ENCODE results near the gene SORBS2.

The SORBS2 gene

GRCh38 chr4:185719500-185719858 is 92.5 kb downstream of the SORBS2 start:
- no peak overlapping the region for H3K4me3 ChIP-seq (ENCODE audit: low read length, poor library complexity, severe bottlenecking)
- peaks cover 2% of the 10 kb centered on the region for H3K4me1 ChIP-seq (ENCODE audit: insufficient read depth, low read length, poor library complexity, severe bottlenecking)
- H4K20me1 ChIP-seq (ENCODE audit: insufficient read depth, low read length, poor library complexity, severe bottlenecking) = no peaks in the 10 kb centered on the region
- no peaks in the 10 kb centered on the region for H3K9me2 ChIP-seq (replicated peaks; ENCODE audit: low read depth, low read length)
- no peak overlapping the region for H2AFZ ChIP-seq (ENCODE audit: low read length)
- TF ChIP-seq CTCF (conservative IDR thresholded peaks at IDR 0.05; ENCODE audit: low read length) (no peak), EZH2phosphoT487 (IDR thresholded peaks at IDR 0.05; ENCODE audit: borderline replicate concordance) (no peak)
- H3K36me3 ChIP-seq (ENCODE audit: insufficient read depth, low read length) = no peaks in the 10 kb centered on the region
- H3K9me3 ChIP-seq (ENCODE audit: insufficient read depth, low read depth, low read length) = no peaks in the 10 kb centered on the region
- no peaks in the 10 kb centered on the region for H3K27me3 ChIP-seq (ENCODE audit: insufficient read depth, low read length, poor library complexity, severe bottlenecking)
- H3K9ac ChIP-seq (ENCODE audit: low read depth, low read length, poor library complexity, severe bottlenecking) = no peak overlapping the region
- H3K4me2 ChIP-seq (ENCODE audit: low read depth, low read length, poor library complexity, severe bottlenecking) = no peak overlapping the region
- no peaks in the 10 kb centered on the region for H3F3A ChIP-seq (ENCODE audit: low read depth)
- H3K79me2 ChIP-seq (ENCODE audit: insufficient read depth, low read length) = no peaks in the 10 kb centered on the region

- H3K9ac ChIP-seq (ENCODE audit: low read depth, low read length, poor library complexity, severe bottlenecking) = no peak overlapping the region
- no peaks in the 10 kb centered on the region for H3K27me3 ChIP-seq (ENCODE audit: insufficient read depth, low read length, poor library complexity, severe bottlenecking)
- no peak for TF ChIP-seq CTCF (conservative IDR thresholded peaks at IDR 0.05; ENCODE audit: low read length)
- no peak for TF ChIP-seq EZH2phosphoT487 (IDR thresholded peaks at IDR 0.05; ENCODE audit: borderline replicate concordance)
- H3K4me3 ChIP-seq (ENCODE audit: low read length, poor library complexity, severe bottlenecking) = no peak overlapping the region
- H2AFZ ChIP-seq (ENCODE audit: low read length) = no peak overlapping the region
- no peak overlapping the region for H3K4me2 ChIP-seq (ENCODE audit: low read depth, low read length, poor library complexity, severe bottlenecking)
- peaks cover 2% of the 10 kb centered on the region for H3K4me1 ChIP-seq (ENCODE audit: insufficient read depth, low read length, poor library complexity, severe bottlenecking)
- H3F3A ChIP-seq (ENCODE audit: low read depth) = no peaks in the 10 kb centered on the region
- no peaks in the 10 kb centered on the region for H3K79me2 ChIP-seq (ENCODE audit: insufficient read depth, low read length)
- no peaks in the 10 kb centered on the region for H3K36me3 ChIP-seq (ENCODE audit: insufficient read depth, low read length)
- H3K9me3 ChIP-seq (ENCODE audit: insufficient read depth, low read depth, low read length) = no peaks in the 10 kb centered on the region
- no peaks in the 10 kb centered on the region for H3K9me2 ChIP-seq (replicated peaks; ENCODE audit: low read depth, low read length)
- H4K20me1 ChIP-seq (ENCODE audit: insufficient read depth, low read length, poor library complexity, severe bottlenecking) = no peaks in the 10 kb centered on the region
These were observed 93.2 kb downstream of the SORBS2 start for GRCh38 chr4:185718578-185719499.

- Histone ChIP-seq H3K4me3 (ENCODE audit: low read length, poor library complexity, severe bottlenecking) (no peak overlapping the region), H3K36me3 (ENCODE audit: insufficient read depth, low read length) (no peaks in the 10 kb centered on the region), H3K9me2 (replicated peaks; ENCODE audit: low read depth, low read length) (no peaks in the 10 kb centered on the region), H3K9me3 (ENCODE audit: insufficient read depth, low read depth, low read length) (no peaks in the 10 kb centered on the region), H3K27me3 (ENCODE audit: insufficient read depth, low read length, poor library complexity, severe bottlenecking) (no peaks in the 10 kb centered on the region), H3K9ac (ENCODE audit: low read depth, low read length, poor library complexity, severe bottlenecking) (no peak overlapping the region), H3K4me2 (ENCODE audit: low read depth, low read length, poor library complexity, severe bottlenecking) (peak overlapping the region; percentile 29), H3F3A (ENCODE audit: low read depth) (no peaks in the 10 kb centered on the region), H2AFZ (ENCODE audit: low read length) (no peak overlapping the region), H4K20me1 (ENCODE audit: insufficient read depth, low read length, poor library complexity, severe bottlenecking) (no peaks in the 10 kb centered on the region), H3K79me2 (ENCODE audit: insufficient read depth, low read length) (no peaks in the 10 kb centered on the region), H3K4me1 (ENCODE audit: insufficient read depth, low read length, poor library complexity, severe bottlenecking) (peaks cover 2% of the 10 kb centered on the region)
- TF ChIP-seq CTCF (conservative IDR thresholded peaks at IDR 0.05; ENCODE audit: low read length) = no peak
These were observed 94.6 kb downstream of the SORBS2 start for GRCh38 chr4:185717377-185717741.

Data from Loucy (cell line).